ENCODE results near the gene MEOX1. TPM values are rescaled to one million over a fixed set of nuclear protein-coding genes. Genes with fewer than 3 reads are reported as not detected.
A peak's percentile ranks its signal among the peaks of the same experiment; 100 is the strongest.

The MEOX1 gene
- total RNA-seq, 2 donors from 2014 or later, result 3.9 to 13.8 TPM

GRCh38 chr17:43696891-43697290 lies 35.2 kb upstream of the MEOX1 start:
- no peaks in the 10 kb centered on the region for H3K9me3 ChIP-seq
- DNase-seq (ENCODE audit: low spot score), result no peak
- H3K27me3 ChIP-seq, result no peaks in the 10 kb centered on the region
- TF ChIP-seq CTCF (IDR thresholded peaks at IDR 0.05), result no peak
- H3K4me3 ChIP-seq, result no peak overlapping the region
- no peaks in the 10 kb centered on the region for H3K36me3 ChIP-seq
- peak overlapping the region in 1 of 2 donors; percentile 38 for H3K27ac ChIP-seq
- peaks cover 0 to 15% of the 10 kb centered on the region in 2 donors for H3K4me1 ChIP-seq

- Histone ChIP-seq H3K27me3 (no peaks in the 10 kb centered on the region), H3K4me1 (peaks cover 0 to 15% of the 10 kb centered on the region in 2 donors), H3K27ac (peak overlapping the region; percentile 8 to 38), H3K36me3 (no peaks in the 10 kb centered on the region), H3K4me3 (no peak overlapping the region), H3K9me3 (no peaks in the 10 kb centered on the region)
- TF ChIP-seq CTCF (IDR thresholded peaks at IDR 0.05), result no peak
- DNase-seq (ENCODE audit: low spot score), result no peak
Measured at GRCh38 chr17:43695970-43696865, 34.5 kb upstream of the MEOX1 start.

- no peaks in the 10 kb centered on the region for H3K27me3 ChIP-seq
- peak; percentile 84 to 96 for TF ChIP-seq CTCF (IDR thresholded peaks at IDR 0.05)
- no peaks in the 10 kb centered on the region for H3K9me3 ChIP-seq
- H3K4me1 ChIP-seq, result peaks cover 0 to 15% of the 10 kb centered on the region in 2 donors
- H3K36me3 ChIP-seq, result no peaks in the 10 kb centered on the region
- DNase-seq (ENCODE audit: low spot score), result peak; percentile 67
- H3K4me3 ChIP-seq, result no peak overlapping the region
- no peak overlapping the region for H3K27ac ChIP-seq
Measured at GRCh38 chr17:43694081-43694870, 32.6 kb upstream of the MEOX1 start.

- no peaks in the 10 kb centered on the region for H3K27me3 ChIP-seq
- H3K27ac ChIP-seq, result no peak overlapping the region
- no peak overlapping the region for H3K4me3 ChIP-seq
- TF ChIP-seq CTCF (IDR thresholded peaks at IDR 0.05), result no peak
- H3K9me3 ChIP-seq, result no peaks in the 10 kb centered on the region
- no peaks in the 10 kb centered on the region for H3K36me3 ChIP-seq
- no peak for DNase-seq (ENCODE audit: low spot score)
- peaks cover 0 to 7% of the 10 kb centered on the region in 2 donors for H3K4me1 ChIP-seq
Measured at GRCh38 chr17:43691317-43691693, 29.6 kb upstream of the MEOX1 start.

- DNase-seq (ENCODE audit: low spot score), result no peak
- H3K9me3 ChIP-seq, result no peaks in the 10 kb centered on the region
- no peak for TF ChIP-seq CTCF (IDR thresholded peaks at IDR 0.05)
- no peak overlapping the region for H3K27ac ChIP-seq
- H3K4me1 ChIP-seq, result peaks cover 0 to 2% of the 10 kb centered on the region in 2 donors
- H3K27me3 ChIP-seq, result no peaks in the 10 kb centered on the region
- H3K36me3 ChIP-seq, result no peaks in the 10 kb centered on the region
- H3K4me3 ChIP-seq, result no peak overlapping the region
Measured at GRCh38 chr17:43690624-43691316, 29.0 kb upstream of the MEOX1 start.

Measured in right atrium auricular region (tissue), 2 donors.